ENCODE results near the gene ADRA2C.

The ADRA2C gene

GRCh38 chr4:3747581-3747904, 18.6 kb upstream of the ADRA2C start:
- no peak for DNase-seq (ENCODE audit: low read depth)
- no peak overlapping the region for H3K4me3 ChIP-seq (ENCODE audit: low read length)
- TF ChIP-seq CTCF (IDR thresholded peaks at IDR 0.05; ENCODE audit: insufficient read depth, low read depth, low read length, missing control alignments), result no peak

DNA sequence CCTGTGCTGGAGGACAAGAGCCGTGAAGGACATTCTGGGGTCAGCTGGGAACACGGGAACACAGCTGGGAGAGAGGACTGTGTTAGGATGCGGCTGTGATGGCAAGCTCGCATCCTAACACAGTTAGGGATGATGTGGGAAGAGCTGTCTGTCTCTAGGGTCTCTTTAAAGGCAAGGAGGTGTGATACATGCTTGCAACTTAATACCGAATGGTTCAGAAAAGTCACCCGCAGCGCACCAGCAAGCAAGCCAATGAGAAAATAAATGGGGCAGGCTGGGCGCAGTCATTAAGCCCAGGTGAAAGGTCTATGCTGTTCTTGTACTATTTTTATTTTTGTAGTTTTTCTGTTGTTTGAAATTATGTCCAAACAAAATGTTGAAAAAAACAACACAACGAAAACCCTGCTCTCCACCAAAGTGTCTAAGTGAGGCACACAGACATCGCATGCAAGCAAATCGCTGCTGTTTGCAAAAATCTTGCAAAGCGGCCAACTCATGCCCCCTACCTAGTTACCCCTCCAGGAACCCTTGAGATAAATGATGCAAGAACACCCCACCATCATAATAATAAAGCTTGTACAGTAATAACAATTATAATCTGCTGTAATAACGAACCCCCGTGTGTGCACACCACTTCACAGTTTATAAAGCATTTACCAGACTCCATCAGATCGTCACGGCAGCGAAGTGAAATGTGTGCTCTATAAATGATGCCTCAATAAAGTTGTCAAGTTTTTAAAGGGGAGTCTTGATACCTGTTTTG, 17.9 kb upstream of the ADRA2C start:
- no peak for DNase-seq (ENCODE audit: low read depth)
- no peak for TF ChIP-seq CTCF (IDR thresholded peaks at IDR 0.05; ENCODE audit: insufficient read depth, low read depth, low read length, missing control alignments)
- H3K4me3 ChIP-seq (ENCODE audit: low read length), result no peak overlapping the region

DNA sequence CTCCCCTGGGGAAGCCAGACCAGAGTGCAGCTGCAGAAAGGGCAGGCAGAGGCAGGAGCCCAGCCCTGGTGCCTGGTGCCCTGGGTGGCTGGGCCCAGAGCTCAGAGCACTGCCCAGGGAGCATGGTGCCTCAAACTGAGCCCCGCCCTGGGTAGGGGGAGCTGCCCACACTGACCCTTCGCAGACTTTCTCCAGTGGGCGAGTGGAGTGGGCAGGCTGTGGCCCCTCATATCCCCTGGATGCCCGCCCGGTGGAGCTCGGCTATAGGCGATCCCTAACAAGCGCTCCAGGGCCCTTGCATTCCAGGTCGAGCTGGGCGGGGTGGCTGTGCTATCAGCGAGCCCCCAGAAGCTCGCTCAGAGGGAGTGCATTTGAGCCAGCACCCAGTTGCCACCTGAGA, 17.1 kb upstream of the ADRA2C start:
- no peak for DNase-seq (ENCODE audit: low read depth)
- no peak for TF ChIP-seq CTCF (IDR thresholded peaks at IDR 0.05; ENCODE audit: insufficient read depth, low read depth, low read length, missing control alignments)
- H3K4me3 ChIP-seq (ENCODE audit: low read length), result no peak overlapping the region

DNA sequence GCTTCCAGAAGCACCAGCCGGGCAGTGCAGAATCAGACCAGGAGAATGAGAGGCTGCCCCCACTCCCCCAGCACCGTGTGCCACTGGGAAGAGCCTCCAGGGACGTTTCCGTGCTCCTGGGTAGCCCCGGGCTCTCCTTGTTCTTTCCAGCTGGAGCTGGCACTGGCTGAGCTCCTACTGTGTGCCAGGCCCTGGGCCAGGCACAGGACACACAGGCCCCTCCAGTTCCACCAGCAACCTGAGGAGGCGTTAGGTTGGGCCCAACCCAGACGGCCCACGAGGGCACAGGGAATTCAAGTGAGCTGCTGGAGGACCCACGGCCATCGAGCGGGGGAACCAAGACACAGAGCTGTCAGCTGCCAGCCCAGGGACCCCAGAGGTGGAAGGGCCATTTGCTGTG, 15.9 kb upstream of the ADRA2C start:
- no peak for DNase-seq (ENCODE audit: low read depth)
- TF ChIP-seq CTCF (IDR thresholded peaks at IDR 0.05; ENCODE audit: insufficient read depth, low read depth, low read length, missing control alignments), result no peak
- no peak overlapping the region for H3K4me3 ChIP-seq (ENCODE audit: low read length)

GRCh38 chr4:3752022-3752421, 14.2 kb upstream of the ADRA2C start:
- no peak for DNase-seq (ENCODE audit: low read depth)
- TF ChIP-seq CTCF (IDR thresholded peaks at IDR 0.05; ENCODE audit: insufficient read depth, low read depth, low read length, missing control alignments), result no peak
- H3K4me3 ChIP-seq (ENCODE audit: low read length), result no peak overlapping the region

DNA sequence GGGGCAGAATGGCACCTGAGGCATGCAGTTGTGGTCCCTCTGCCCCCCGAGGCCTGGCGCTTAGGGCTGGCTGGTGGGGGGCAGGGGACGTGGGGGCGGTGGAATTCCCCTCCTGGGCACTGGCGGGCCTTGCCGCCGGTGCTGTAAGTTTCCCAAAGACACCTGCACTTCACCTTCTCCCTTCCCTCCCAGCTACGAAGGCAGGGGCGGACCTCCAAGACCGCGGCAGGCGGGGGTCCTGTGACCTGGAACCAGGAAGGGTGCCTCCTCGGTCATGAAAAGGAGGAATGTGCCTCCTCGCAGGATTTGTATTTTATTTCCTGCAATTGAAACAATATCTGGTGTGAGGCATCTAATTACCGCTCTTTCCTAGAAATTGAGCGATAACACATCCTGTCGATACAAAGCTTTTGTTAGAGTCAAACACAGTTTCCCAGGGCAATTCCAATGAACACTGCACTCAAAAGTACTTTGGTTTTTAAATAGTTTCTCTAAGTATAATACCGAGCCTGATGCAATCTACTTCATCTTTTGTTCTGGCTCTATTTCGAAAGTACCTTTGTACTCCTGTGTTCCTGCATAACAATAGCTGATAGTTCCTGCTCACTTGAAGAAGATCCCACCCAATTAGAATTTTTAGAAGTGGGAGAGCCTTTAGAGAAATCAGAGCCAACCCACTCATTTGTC, 12.3 kb upstream of the ADRA2C start:
- no peak for TF ChIP-seq CTCF (IDR thresholded peaks at IDR 0.05; ENCODE audit: insufficient read depth, low read depth, low read length, missing control alignments)
- no peak overlapping the region for H3K4me3 ChIP-seq (ENCODE audit: low read length)
- DNase-seq (ENCODE audit: low read depth), result no peak

All from epithelial cell of esophagus (primary cell).